Fibroblast of lung (primary cell): ENCODE data around the gene USP44. TPM values are rescaled to one million over a fixed set of nuclear protein-coding genes. Genes with fewer than 3 reads are reported as not detected.

Source experiments
- DNase-seq, 2 donors: peaks; one replicate each; pipeline versions ENCODE4 v3.0.0 to v3.0.0-alpha.2; 2010; ENCODE audit warnings: low read depth in 2 of 2
- H2AFZ ChIP-seq: 2 replicates; pipeline ENCODE4 v1.5.1; 2012; ENCODE audit warnings: low read length, control low read depth, inconsistent platforms
- H3K27ac ChIP-seq: 2 replicates; pipeline ENCODE4 v1.5.1; 2011; ENCODE audit warnings: low read length, control low read depth; ENCODE audit not compliant: insufficient read depth
- H3K27me3 ChIP-seq: 2 replicates; pipeline ENCODE4 v1.5.1; 2011; ENCODE audit warnings: mild to moderate bottlenecking, low read length; ENCODE audit not compliant: control insufficient read depth, insufficient read depth
- H3K36me3 ChIP-seq: 2 replicates; pipeline ENCODE4 v1.5.1; 2011; ENCODE audit warnings: low read length; ENCODE audit not compliant: control insufficient read depth, insufficient read depth
- H3K4me1 ChIP-seq: 2 replicates; pipeline ENCODE4 v1.5.1; 2011; ENCODE audit warnings: low read length; ENCODE audit not compliant: control insufficient read depth, insufficient read depth; ENCODE audit errors: extremely low read depth
- H3K4me2 ChIP-seq: 2 replicates; pipeline ENCODE4 v1.5.1; 2011; ENCODE audit warnings: low read length, control low read depth; ENCODE audit not compliant: insufficient read depth; ENCODE audit errors: extremely low read depth
- H3K4me3 ChIP-seq, 4 experiments: fragments of 200-600 bp in 1 of 4; sonication (generic) in 1 of 4; replicated peaks in 1 of 4; 2 replicates each; pipeline ENCODE4 v1.5.1; 2011 to 2016; ENCODE audit warnings: low read length in 4 of 4, low read depth in 3 of 4, mild to moderate bottlenecking in 3 of 4, control low read depth in 2 of 4, inconsistent platforms in 1 of 4, mixed read lengths in 1 of 4; ENCODE audit not compliant: insufficient read depth in 1 of 4; ENCODE audit errors: control extremely low read depth in 1 of 4
- H3K79me2 ChIP-seq: 2 replicates; pipeline ENCODE4 v1.5.1; 2012; ENCODE audit warnings: mild to moderate bottlenecking, low read length, inconsistent platforms; ENCODE audit not compliant: control insufficient read depth, insufficient read depth
- H3K9ac ChIP-seq: 2 replicates; pipeline ENCODE4 v1.5.1; 2011; ENCODE audit warnings: mild to moderate bottlenecking, low read length, control low read depth; ENCODE audit not compliant: insufficient read depth
- H3K9me3 ChIP-seq: 2 replicates; pipeline ENCODE4 v1.5.1; 2012; ENCODE audit warnings: low read depth, low read length; ENCODE audit not compliant: control insufficient read depth, insufficient read depth
- H4K20me1 ChIP-seq: 2 replicates; pipeline ENCODE4 v1.5.1; 2011; ENCODE audit warnings: low read length; ENCODE audit not compliant: control insufficient read depth, insufficient read depth; ENCODE audit errors: extremely low read depth
- CTCF ChIP-seq, 2 donors: IDR thresholded peaks in 1 of 2; conservative IDR thresholded peaks in 1 of 2; 1 replicate in 1 of 2; 2 replicates in 1 of 2; pipeline ENCODE4 v1.5.1; 2011 to 2012; ENCODE audit warnings: low read length in 2 of 2, control low read depth in 1 of 2, inconsistent platforms in 1 of 2, low read depth in 1 of 2, mild to moderate bottlenecking in 1 of 2
- EZH2 ChIP-seq: IDR thresholded peaks from 2 replicates; pipeline ENCODE4 v1.5.1; 2012; ENCODE audit warnings: low read length, control low read depth, mild to moderate bottlenecking; ENCODE audit errors: missing control alignments
- polyA plus RNA-seq, 2 donors: library from polyadenylated mRNA; depleted of rRNA in 1 of 2; stranded (reverse) in 1 of 2; unstranded in 1 of 2; fragments of >200 nt; gene quantifications; 2 replicates each; pipeline ENCODE4 v1.2.1, GENCODE V29; 2011 to 2012; ENCODE audit warnings: missing spikeins in 1 of 2
- total RNA-seq: library from RNA; depleted of rRNA; stranded (reverse); fragments of >200 nt; gene quantifications from 2 replicates; pipeline ENCODE4 v1.2.1, GENCODE V29; 2014

Gene USP44
- total and polyA plus RNA-seq, 2 donors (not counting 1 experiment from before 2014, with no cell fraction given): 7.0 to 27.4 TPM

- DNase-seq: no peak
- no peaks in the 10 kb centered on the region for H4K20me1 ChIP-seq
- no peak overlapping the region for H3K9ac ChIP-seq
- H3K27me3 ChIP-seq: peaks cover 3% of the 10 kb centered on the region
- H3K4me2 ChIP-seq: no peak overlapping the region
- no peaks in the 10 kb centered on the region for H3K9me3 ChIP-seq
- peak overlapping the region; percentile 10 for H3K27ac ChIP-seq
- no peak overlapping the region for H3K4me3 ChIP-seq
- H3K79me2 ChIP-seq: peaks cover 7% of the 10 kb centered on the region
- TF ChIP-seq CTCF (conservative IDR thresholded peaks at IDR 0.05 in 1 of 2, IDR thresholded peaks at IDR 0.05 in 1 of 2; ENCODE audit: low read depth in 1 of 2, low read length in 2 of 2): no peak
- TF ChIP-seq EZH2: no peak
- H2AFZ ChIP-seq: no peak overlapping the region
- H3K36me3 ChIP-seq: no peaks in the 10 kb centered on the region
- H3K4me1 ChIP-seq: peaks cover 3% of the 10 kb centered on the region
Measured at GRCh38 chr12:95545303-95545702, 6.0 kb downstream of the USP44 start.

GRCh38 chr12:95544756-95545155, 6.5 kb downstream of the USP44 start:
- peaks cover 3% of the 10 kb centered on the region for H3K4me1 ChIP-seq
- no peak overlapping the region for H2AFZ ChIP-seq
- TF ChIP-seq CTCF (conservative IDR thresholded peaks at IDR 0.05 in 1 of 2, IDR thresholded peaks at IDR 0.05 in 1 of 2; ENCODE audit: low read depth in 1 of 2, low read length in 2 of 2): no peak
- TF ChIP-seq EZH2: no peak
- peak in 1 of 2 donors; percentile 21 for DNase-seq
- no peaks in the 10 kb centered on the region for H4K20me1 ChIP-seq
- no peak overlapping the region for H3K27ac ChIP-seq
- H3K4me3 ChIP-seq: no peak overlapping the region
- no peaks in the 10 kb centered on the region for H3K9me3 ChIP-seq
- H3K79me2 ChIP-seq: peaks cover 7% of the 10 kb centered on the region
- H3K36me3 ChIP-seq: no peaks in the 10 kb centered on the region
- H3K4me2 ChIP-seq: no peak overlapping the region
- H3K9ac ChIP-seq: no peak overlapping the region
- peaks cover 3% of the 10 kb centered on the region for H3K27me3 ChIP-seq

- Histone ChIP-seq H3K9me3 (no peaks in the 10 kb centered on the region), H2AFZ (no peak overlapping the region), H3K4me3 (no peak overlapping the region), H3K4me2 (no peak overlapping the region), H3K4me1 (peaks cover 3% of the 10 kb centered on the region), H3K9ac (no peak overlapping the region), H4K20me1 (no peaks in the 10 kb centered on the region), H3K27me3 (no peaks in the 10 kb centered on the region), H3K79me2 (peaks cover 7% of the 10 kb centered on the region), H3K36me3 (no peaks in the 10 kb centered on the region), H3K27ac (no peak overlapping the region)
- TF ChIP-seq EZH2 (no peak), CTCF (conservative IDR thresholded peaks at IDR 0.05 in 1 of 2, IDR thresholded peaks at IDR 0.05 in 1 of 2; ENCODE audit: low read depth in 1 of 2, low read length in 2 of 2) (no peak)
- DNase-seq: no peak
Measured at GRCh38 chr12:95543305-95543704, 8.0 kb downstream of the USP44 start.
